HEK293 (cell line): Measurements from ENCODE around the gene FPR1.

Experiments
- ZNF174 ChIP-seq: fragments of 450-650 bp; formaldehyde crosslinking; IDR thresholded peaks from 2 replicates; pipeline ENCODE4 v1.5.0; 2017; ENCODE audit warnings: missing biosample characterization, mild to moderate bottlenecking, missing genetic modification characterization
- ZNF555 ChIP-seq: fragments of 450-650 bp; formaldehyde crosslinking; conservative IDR thresholded peaks from 2 replicates; pipeline ENCODE4 v1.5.1; 2017; ENCODE audit warnings: missing biosample characterization, mild to moderate bottlenecking, missing genetic modification characterization, inconsistent platforms

DNA sequence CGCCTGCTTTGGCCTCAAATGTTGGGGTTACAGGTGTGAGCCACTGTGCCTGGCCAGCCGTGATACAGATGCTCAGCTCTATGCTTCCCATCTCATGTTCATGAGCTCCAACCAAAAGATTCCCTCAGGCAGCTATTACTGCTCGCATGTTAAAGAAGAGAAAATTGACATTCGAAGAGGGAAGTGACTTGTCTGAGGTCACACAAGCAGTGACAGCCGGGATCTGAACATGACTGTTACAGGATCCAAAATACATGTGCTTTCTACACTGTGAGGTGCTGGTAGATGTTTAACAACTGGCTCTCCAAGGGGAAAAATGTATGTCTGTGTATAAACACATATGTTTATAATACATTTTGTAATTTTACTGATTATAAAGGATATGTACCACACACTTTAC lies 11.3 kb downstream of the FPR1 start:
- TF ChIP-seq ZNF174 (tag by site-specific recombination) (no peak), ZNF555 (no peak)
